GM10248 (cell line): ENCODE measurements around the gene RBM47.

Source experiments
- CTCF ChIA-PET: fragments of 300-600 bp; sonication (Branson Sonifier 250); formaldehyde crosslinking; extraction: SDS; loops from one replicate; lab custom pipeline; 2021; ENCODE audit warnings: antibody characterized with exemption; lab: Yijun Ruan, JAX
- POLR2A ChIA-PET: fragments of 350-650 bp; sonication (Branson Sonifier 250); formaldehyde crosslinking; extraction: SDS; loops from one replicate; lab custom pipeline; 2020; ENCODE audit warnings: antibody characterized with exemption; lab: Yijun Ruan, JAX
- DNase-seq: peaks from one replicate; pipeline ENCODE4 v3.0.0; 2012; ENCODE audit errors: extremely low spot score
- CTCF ChIP-seq: IDR thresholded peaks from 2 replicates; pipeline ENCODE4 v1.5.1; 2012; ENCODE audit warnings: mild to moderate bottlenecking, low read depth; ENCODE audit errors: extremely low read depth, missing control alignments, control extremely low read depth

RBM47 gene

GRCh38 chr4:40619600-40619999 is 10.1 kb downstream of the RBM47 start:
- no peak for TF ChIP-seq CTCF
- ChIA-PET POLR2A (no interaction called here), CTCF (no interaction called here)
- no peak for DNase-seq

- TF ChIP-seq CTCF: no peak
- ChIA-PET POLR2A (interaction anchor here (0.5 kb wide), 1 partner anchor 895 kb away, joined by 3 read pairs; no protein-coding TSS in a partner anchor), CTCF (no interaction called here)
- no peak for DNase-seq
These were observed 11.8 kb downstream of the RBM47 start for GRCh38 chr4:40617872-40618271.

- POLR2A ChIA-PET: no interaction called here
- DNase-seq: no peak
- TF ChIP-seq CTCF: no peak
- CTCF ChIA-PET: interaction anchor here (3.0 kb wide), 1 partner anchor 12 kb away, joined by 9 read pairs; no protein-coding TSS in a partner anchor
These were observed 15.6 kb downstream of the RBM47 start for GRCh38 chr4:40614031-40614430.

GRCh38 chr4:40613456-40613855 is 16.2 kb downstream of the RBM47 start:
- no peak for TF ChIP-seq CTCF
- CTCF ChIA-PET: interaction anchor here (1.2 to 3.0 kb wide), 2 partner anchors 11 to 13 kb away, joined by 4 to 9 read pairs; no protein-coding TSS in a partner anchor
- DNase-seq: no peak
- POLR2A ChIA-PET: no interaction called here

GRCh38 chr4:40612831-40613230 is 16.8 kb downstream of the RBM47 start:
- CTCF ChIA-PET: interaction anchor here (0.9 to 3.0 kb wide), 6 partner anchors 10 to 296 kb away, joined by 3 to 9 read pairs (median 4); no protein-coding TSS in a partner anchor
- POLR2A ChIA-PET: no interaction called here
- DNase-seq: no peak
- no peak for TF ChIP-seq CTCF

- no peak for DNase-seq
- CTCF ChIA-PET: interaction anchor here (0.9 to 3.0 kb wide), 6 partner anchors 10 to 296 kb away, joined by 3 to 9 read pairs (median 4); no protein-coding TSS in a partner anchor
- no peak for TF ChIP-seq CTCF
- POLR2A ChIA-PET: no interaction called here
These were observed 17.4 kb downstream of the RBM47 start for GRCh38 chr4:40612283-40612682.
